Ovary (tissue), 9 donors: ENCODE results near the gene RNF145. TPM values are rescaled to one million over a fixed set of nuclear protein-coding genes. Genes with fewer than 3 reads are reported as not detected.

ENCODE experiments used
- DNase-seq, 5 donors: peaks; one replicate each; pipeline ENCODE4 v3.0.0-alpha.2; 2019 to 2020
- H3K27ac ChIP-seq, 2 donors: fragments of 200-600 bp; one replicate each; pipeline versions ENCODE4 v1.5.1 to v1.8.0; 2019 to 2022
- H3K27me3 ChIP-seq: fragments of 200-600 bp; one replicate; pipeline ENCODE4 v1.8.0; 2022
- H3K36me3 ChIP-seq: fragments of 200-600 bp; sonication (generic); one replicate; pipeline ENCODE4 v1.5.1; 2019
- H3K4me1 ChIP-seq: one replicate; pipeline ENCODE4 v1.8.1; 2013; ENCODE audit warnings: mild to moderate bottlenecking, moderate library complexity; ENCODE audit not compliant: insufficient read depth
- H3K4me3 ChIP-seq: fragments of 200-600 bp; sonication (generic); one replicate; pipeline ENCODE4 v1.5.1; 2017
- H3K9me3 ChIP-seq, 2 donors: fragments of 200-600 bp in 1 of 2; sonication (generic) in 1 of 2; one replicate each; pipeline versions ENCODE4 v1.5.1 to v1.8.1; 2013 to 2019; ENCODE audit warnings: mild to moderate bottlenecking in 1 of 2, moderate library complexity in 1 of 2
- EP300 ChIP-seq: sonication (generic); formaldehyde crosslinking; IDR thresholded peaks from one replicate; pipeline ENCODE4 v1.6.1; 2017; ENCODE audit warnings: antibody characterized with exemption
- POLR2A ChIP-seq: fragments of 450-650 bp; IDR thresholded peaks from one replicate; pipeline ENCODE4 v1.6.1; 2017; ENCODE audit warnings: antibody characterized with exemption, mild to moderate bottlenecking, moderate library complexity
- WGBS, 3 donors: extraction: QIAGEN DNeasy Blood & Tissue Kit in 1 of 3; methylation state at CpG; one replicate each; pipeline versions ENCODE4 v1.1.5 to v1.1.7; 2013 to 2017; 5-methylcytosine and 5-hydroxymethylcytosine counted together
- intact Hi-C, 4 donors: fragments of 100-400 bp; cut with DNase I; formaldehyde crosslinking; loops; one replicate each; pipeline versions ENCODE4 v1.11.0 to v1.15.1; 2022 to 2023
- polyA plus RNA-seq, 2 donors: library from polyadenylated mRNA; stranded (reverse); fragments of 200-250 nt in 1 of 2; fragments of 350-450 nt in 1 of 2; fragmentation: Illumina TruSeq in 1 of 2; extraction: RNeasy Lipid Tissue Mini Kit (QIAGEN cat#74804) in 1 of 2; gene quantifications; one replicate each; pipeline ENCODE4 v1.2.3, GENCODE V29; 2013 to 2014
- total RNA-seq, 7 donors: library from RNA; depleted of rRNA in 2 of 7; stranded (reverse); fragments of >200 nt in 2 of 7; fragmentation: NEBNext Ultra II Directional in 3 of 7; extraction: Animal tissue kit (Norgen Biotek cat#: 25700) in 3 of 7; gene quantifications; one replicate each; pipeline versions ENCODE4 v1.1.0 to v1.2.4, GENCODE V29; 2016 to 2023
- TF ChIP-seq, protein P1 (sequence below), 3 donors: fragments of 450-650 bp in 2 of 3; fragments of 200-600 bp in 1 of 3; IDR thresholded peaks; one replicate each; pipeline versions ENCODE4 v1.5.1 to v1.8.0; 2016 to 2022; ENCODE audit warnings: antibody characterized with exemption in 3 of 3, mild to moderate bottlenecking in 1 of 3
- donor health status: DM: no; HTN: no; CAD: no; lungs with moderate emphysema.
- donor health status: DM: no; HTN: no; CAD: no.
- donor health status: Bipolar disorder and iron deficiency.
- donor health status: DM: yes; HTN: yes; CAD: no.
- donor health status: DM: no; HTN: no; CAD: no.
- donor health status: DM: yes; HTN: yes; CAD: no.

The RNF145 gene
- total and polyA plus RNA-seq, 9 donors: 39.0 to 66.4 (median 53.4) TPM

DNA sequence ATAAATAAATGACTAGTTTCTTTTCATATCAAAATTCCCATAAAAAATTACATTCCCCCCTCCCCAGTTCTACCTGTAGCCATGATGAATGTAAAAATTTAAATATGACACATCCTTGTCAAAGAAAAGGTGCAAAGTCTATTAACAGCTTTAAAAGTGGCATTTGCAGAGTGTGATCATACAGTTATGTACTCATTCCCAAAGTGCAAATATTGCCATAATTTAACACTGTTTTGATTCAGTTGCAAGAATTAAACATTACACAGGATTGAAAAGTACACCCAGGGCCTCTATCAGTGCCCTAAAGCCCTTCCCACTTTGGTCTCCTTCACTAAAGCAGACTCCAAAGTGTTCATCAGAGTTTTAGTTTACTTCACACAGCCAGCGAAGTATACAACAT is 51.8 kb downstream of the RNF145 start:
- Histone ChIP-seq H3K27me3 (no peaks in the 10 kb centered on the region), H3K4me3 (no peak overlapping the region), H3K4me1 (no peaks in the 10 kb centered on the region), H3K36me3 (no peaks in the 10 kb centered on the region), H3K9me3 (no peaks in the 10 kb centered on the region), H3K27ac (no peak overlapping the region)
- 47 to 62% (median 49%) methylated on average over 1 of the region's 1 CpG for WGBS, 3 donors
- no peak for DNase-seq
- TF ChIP-seq EP300: no peak
- TF ChIP-seq POLR2A: no peak
- TF ChIP-seq, protein P1, sequence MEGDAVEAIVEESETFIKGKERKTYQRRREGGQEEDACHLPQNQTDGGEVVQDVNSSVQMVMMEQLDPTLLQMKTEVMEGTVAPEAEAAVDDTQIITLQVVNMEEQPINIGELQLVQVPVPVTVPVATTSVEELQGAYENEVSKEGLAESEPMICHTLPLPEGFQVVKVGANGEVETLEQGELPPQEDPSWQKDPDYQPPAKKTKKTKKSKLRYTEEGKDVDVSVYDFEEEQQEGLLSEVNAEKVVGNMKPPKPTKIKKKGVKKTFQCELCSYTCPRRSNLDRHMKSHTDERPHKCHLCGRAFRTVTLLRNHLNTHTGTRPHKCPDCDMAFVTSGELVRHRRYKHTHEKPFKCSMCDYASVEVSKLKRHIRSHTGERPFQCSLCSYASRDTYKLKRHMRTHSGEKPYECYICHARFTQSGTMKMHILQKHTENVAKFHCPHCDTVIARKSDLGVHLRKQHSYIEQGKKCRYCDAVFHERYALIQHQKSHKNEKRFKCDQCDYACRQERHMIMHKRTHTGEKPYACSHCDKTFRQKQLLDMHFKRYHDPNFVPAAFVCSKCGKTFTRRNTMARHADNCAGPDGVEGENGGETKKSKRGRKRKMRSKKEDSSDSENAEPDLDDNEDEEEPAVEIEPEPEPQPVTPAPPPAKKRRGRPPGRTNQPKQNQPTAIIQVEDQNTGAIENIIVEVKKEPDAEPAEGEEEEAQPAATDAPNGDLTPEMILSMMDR (IDR thresholded peaks at IDR 0.05): no peak
- intact Hi-C loops: loop anchor here in 2 of 4 donors (10.0 kb wide), 3 partner anchors 47 to 277 kb away; partner anchors contain the start of gene RNF145 (in 1 of the 2)

DNA sequence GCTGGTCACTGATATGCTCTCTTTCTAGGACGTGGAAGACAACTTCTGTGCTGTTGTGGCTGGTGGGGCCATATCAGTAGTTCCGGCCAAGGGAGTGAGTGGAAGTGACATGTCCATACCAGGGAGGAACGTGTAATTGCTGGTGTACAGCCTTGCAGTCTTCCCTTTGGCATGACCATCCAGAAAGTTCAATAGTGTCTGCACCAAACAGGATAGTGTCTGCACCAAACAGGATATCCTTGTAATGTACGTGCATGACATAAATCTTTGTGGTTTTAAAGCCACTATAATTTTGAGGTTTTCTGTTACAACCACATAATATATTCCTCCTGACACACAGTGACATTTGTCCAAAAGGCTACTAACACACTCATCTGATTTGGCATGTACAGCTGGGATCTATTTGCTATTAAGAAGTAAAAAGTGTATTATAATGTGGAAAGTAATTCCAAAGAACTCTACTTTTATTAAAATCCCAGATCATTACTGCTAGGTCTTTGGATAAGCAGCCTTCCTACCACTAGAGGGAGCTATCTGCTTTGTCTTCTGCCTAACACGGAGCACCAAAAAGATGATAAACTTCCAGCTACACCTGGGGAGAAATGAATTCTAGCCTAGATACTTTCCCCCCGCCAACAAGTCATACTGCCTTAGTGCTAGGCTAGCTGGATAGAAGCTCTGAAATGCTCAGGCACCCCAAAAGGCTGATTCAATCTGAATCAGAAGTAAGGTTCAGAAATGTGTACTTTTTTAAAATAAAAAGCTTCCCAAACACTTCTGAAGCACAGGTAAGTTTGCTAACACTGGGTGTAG is 52.7 kb downstream of the RNF145 start:
- H3K27ac ChIP-seq: no peak overlapping the region
- intact Hi-C loops: loop anchor here in 2 of 4 donors (10.0 kb wide), 3 partner anchors 48 to 278 kb away; partner anchors contain the start of gene RNF145 (in 1 of the 2)
- no peaks in the 10 kb centered on the region for H3K4me1 ChIP-seq
- H3K27me3 ChIP-seq: no peaks in the 10 kb centered on the region
- no peak overlapping the region for H3K4me3 ChIP-seq
- peak in 2 of 5 donors; percentile 15 to 37 for DNase-seq
- no peaks in the 10 kb centered on the region for H3K9me3 ChIP-seq
- no peak for TF ChIP-seq EP300
- TF ChIP-seq POLR2A: no peak
- TF ChIP-seq, protein P1 (IDR thresholded peaks at IDR 0.05): peak; percentile 76 to 79 (median 79)
- H3K36me3 ChIP-seq: no peaks in the 10 kb centered on the region
- 47 to 53% (median 48%) methylated on average over 6 of the region's 6 CpGs for WGBS, 3 donors

DNA sequence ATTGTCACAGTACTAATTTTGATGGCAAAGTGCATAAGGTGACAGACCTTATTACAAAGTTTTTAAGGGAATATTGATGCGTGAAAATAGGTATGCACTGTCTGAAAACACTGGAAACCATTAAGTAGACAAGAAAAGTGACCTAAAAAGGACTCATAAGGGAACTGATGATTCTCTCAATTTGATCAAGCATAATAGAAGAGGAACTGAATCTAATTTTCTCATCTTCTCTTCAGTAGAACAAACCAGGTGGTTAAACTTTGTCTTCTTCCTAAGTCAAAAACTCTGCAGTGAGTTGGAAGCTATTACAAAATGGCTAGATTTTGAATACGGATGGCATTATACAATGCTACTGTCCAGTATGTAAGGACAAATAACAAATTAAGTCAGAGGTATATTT is 53.4 kb downstream of the RNF145 start:
- intact Hi-C loops: loop anchor here in 2 of 4 donors (10.0 kb wide), 3 partner anchors 49 to 279 kb away; partner anchors contain the start of gene RNF145 (in 1 of the 2)
- no peaks in the 10 kb centered on the region for H3K9me3 ChIP-seq
- no peak overlapping the region for H3K4me3 ChIP-seq
- TF ChIP-seq EP300 (no peak), POLR2A (no peak)
- TF ChIP-seq, protein P1 (IDR thresholded peaks at IDR 0.05): no peak
- no peaks in the 10 kb centered on the region for H3K27me3 ChIP-seq
- no peaks in the 10 kb centered on the region for H3K4me1 ChIP-seq
- no peak overlapping the region for H3K27ac ChIP-seq
- H3K36me3 ChIP-seq: no peaks in the 10 kb centered on the region
- no peak for DNase-seq
- 86 to 90% (median 87%) methylated on average over 2 of the region's 2 CpGs for WGBS, 3 donors

DNA sequence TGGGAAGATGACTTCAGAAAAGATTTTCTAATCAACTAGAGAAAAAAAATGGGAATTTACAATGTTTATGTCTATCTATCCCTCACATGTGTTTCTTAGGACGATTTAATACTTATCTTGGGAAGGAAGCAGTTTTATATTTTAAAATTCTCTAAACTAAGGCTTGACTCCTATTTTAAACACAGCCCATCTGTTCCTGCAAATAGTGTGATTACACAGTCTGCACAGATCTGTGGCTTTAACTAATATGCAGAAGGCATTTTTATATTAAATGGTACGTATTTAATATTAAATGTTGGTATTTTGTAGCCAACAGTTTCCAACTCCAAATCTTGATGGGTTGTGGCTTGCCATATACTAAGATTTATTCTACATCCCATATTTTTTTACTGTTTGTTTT is 56.5 kb downstream of the RNF145 start:
- intact Hi-C loops: loop anchor here in 2 of 4 donors (10.0 kb wide), 3 partner anchors 52 to 282 kb away; partner anchors contain the start of gene RNF145 (in 1 of the 2)
- 18 to 43% (median 27%) methylated on average over 2 of the region's 2 CpGs for WGBS, 3 donors

More for the DNA sequence above, 56.5 kb downstream of the RNF145 start:
- no peak for DNase-seq
- Histone ChIP-seq H3K27me3 (no peaks in the 10 kb centered on the region), H3K9me3 (no peaks in the 10 kb centered on the region), H3K36me3 (no peaks in the 10 kb centered on the region), H3K27ac (no peak overlapping the region), H3K4me3 (no peak overlapping the region), H3K4me1 (no peaks in the 10 kb centered on the region)
- TF ChIP-seq, protein P1 (IDR thresholded peaks at IDR 0.05): no peak
- TF ChIP-seq EP300 (no peak), POLR2A (no peak)
